Measurements from ENCODE around the gene SERPIND1. TPM values are rescaled to one million over a fixed set of nuclear protein-coding genes. Genes with fewer than 3 reads are reported as not detected.
"Not testable (repeated sequence)": the region's sequence is repeated elsewhere in the genome, so short reads cannot be mapped to it uniquely, and the experiment has no call there.

The SERPIND1 gene
- polyA plus RNA-seq, 1 donor = 0.22 TPM

- no peak for DNase-seq
- no peaks in the 10 kb centered on the region for H3K4me1 ChIP-seq (ENCODE audit: control insufficient read depth, insufficient read depth, low read length)
- no peak overlapping the region for H3K4me3 ChIP-seq (ENCODE audit: low read length)
- WGBS (ENCODE audit: insufficient coverage, low lambda C conversion rate) = no CpG with 5 or more reads among the region's 6 CpGs
- peaks cover 61% of the 10 kb centered on the region for H3K36me3 ChIP-seq (ENCODE audit: control insufficient read depth, insufficient read depth, low read length)
- no peak overlapping the region for H3K27ac ChIP-seq (ENCODE audit: low read length)
- H3K27me3 ChIP-seq (ENCODE audit: control insufficient read depth, insufficient read depth, low read length) = no peaks in the 10 kb centered on the region
- H3K9me3 ChIP-seq (ENCODE audit: control insufficient read depth, low read depth, low read length) = no peaks in the 10 kb centered on the region
Measured at GRCh38 chr22:20816559-20816958, 42.6 kb downstream of the SERPIND1 start.

GRCh38 chr22:20818471-20818870 is 44.6 kb downstream of the SERPIND1 start:
- Histone ChIP-seq H3K27ac (ENCODE audit: low read length) (no peak overlapping the region), H3K9me3 (ENCODE audit: control insufficient read depth, low read depth, low read length) (no peaks in the 10 kb centered on the region), H3K4me3 (ENCODE audit: low read length) (no peak overlapping the region), H3K27me3 (ENCODE audit: control insufficient read depth, insufficient read depth, low read length) (no peaks in the 10 kb centered on the region), H3K4me1 (ENCODE audit: control insufficient read depth, insufficient read depth, low read length) (no peaks in the 10 kb centered on the region), H3K36me3 (ENCODE audit: control insufficient read depth, insufficient read depth, low read length) (peaks cover 53% of the 10 kb centered on the region)
- no peak for DNase-seq
- WGBS (ENCODE audit: insufficient coverage, low lambda C conversion rate) = 100% methylated on average over 1 of the region's 3 CpGs

GRCh38 chr22:20819471-20819870 is 45.6 kb downstream of the SERPIND1 start:
- peaks cover 58% of the 10 kb centered on the region for H3K36me3 ChIP-seq (ENCODE audit: control insufficient read depth, insufficient read depth, low read length)
- no peak for DNase-seq
- no peaks in the 10 kb centered on the region for H3K4me1 ChIP-seq (ENCODE audit: control insufficient read depth, insufficient read depth, low read length)
- no peaks in the 10 kb centered on the region for H3K27me3 ChIP-seq (ENCODE audit: control insufficient read depth, insufficient read depth, low read length)
- no peaks in the 10 kb centered on the region for H3K9me3 ChIP-seq (ENCODE audit: control insufficient read depth, low read depth, low read length)
- no peak overlapping the region for H3K27ac ChIP-seq (ENCODE audit: low read length)
- WGBS (ENCODE audit: insufficient coverage, low lambda C conversion rate) = 100% methylated on average over 2 of the region's 9 CpGs
- no peak overlapping the region for H3K4me3 ChIP-seq (ENCODE audit: low read length)

GRCh38 chr22:20821717-20822239 is 47.9 kb downstream of the SERPIND1 start:
- not testable (repeated sequence) for H3K27me3 ChIP-seq (ENCODE audit: control insufficient read depth, insufficient read depth, low read length); H3K9me3 ChIP-seq (ENCODE audit: control insufficient read depth, low read depth, low read length); H3K4me1 ChIP-seq (ENCODE audit: control insufficient read depth, insufficient read depth, low read length); H3K4me3 ChIP-seq (ENCODE audit: low read length); DNase-seq; H3K27ac ChIP-seq (ENCODE audit: low read length)
- WGBS (ENCODE audit: insufficient coverage, low lambda C conversion rate) = no CpG with 5 or more reads among the region's 8 CpGs
- peaks cover 45% of the 10 kb centered on the region for H3K36me3 ChIP-seq (ENCODE audit: control insufficient read depth, insufficient read depth, low read length)

- DNase-seq = no peak
- H3K4me3 ChIP-seq (ENCODE audit: low read length) = no peak overlapping the region
- no peaks in the 10 kb centered on the region for H3K27me3 ChIP-seq (ENCODE audit: control insufficient read depth, insufficient read depth, low read length)
- no peaks in the 10 kb centered on the region for H3K9me3 ChIP-seq (ENCODE audit: control insufficient read depth, low read depth, low read length)
- WGBS (ENCODE audit: insufficient coverage, low lambda C conversion rate) = 80% methylated on average over 1 of the region's 5 CpGs
- H3K27ac ChIP-seq (ENCODE audit: low read length) = no peak overlapping the region
- H3K36me3 ChIP-seq (ENCODE audit: control insufficient read depth, insufficient read depth, low read length) = peaks cover 41% of the 10 kb centered on the region
- H3K4me1 ChIP-seq (ENCODE audit: control insufficient read depth, insufficient read depth, low read length) = no peaks in the 10 kb centered on the region
Measured at GRCh38 chr22:20822240-20822639, 48.3 kb downstream of the SERPIND1 start.

GRCh38 chr22:20823264-20823663 is 49.4 kb downstream of the SERPIND1 start:
- no peaks in the 10 kb centered on the region for H3K4me1 ChIP-seq (ENCODE audit: control insufficient read depth, insufficient read depth, low read length)
- no peak overlapping the region for H3K27ac ChIP-seq (ENCODE audit: low read length)
- H3K9me3 ChIP-seq (ENCODE audit: control insufficient read depth, low read depth, low read length) = no peaks in the 10 kb centered on the region
- H3K4me3 ChIP-seq (ENCODE audit: low read length) = no peak overlapping the region
- 100% methylated on average over 1 of the region's 1 CpG for WGBS (ENCODE audit: insufficient coverage, low lambda C conversion rate)
- peaks cover 32% of the 10 kb centered on the region for H3K36me3 ChIP-seq (ENCODE audit: control insufficient read depth, insufficient read depth, low read length)
- no peak for DNase-seq
- H3K27me3 ChIP-seq (ENCODE audit: control insufficient read depth, insufficient read depth, low read length) = no peaks in the 10 kb centered on the region

GRCh38 chr22:20825216-20825615 is 51.3 kb downstream of the SERPIND1 start:
- not testable (repeated sequence) for H3K4me3 ChIP-seq (ENCODE audit: low read length); H3K4me1 ChIP-seq (ENCODE audit: control insufficient read depth, insufficient read depth, low read length); H3K27me3 ChIP-seq (ENCODE audit: control insufficient read depth, insufficient read depth, low read length); DNase-seq; H3K27ac ChIP-seq (ENCODE audit: low read length); H3K9me3 ChIP-seq (ENCODE audit: control insufficient read depth, low read depth, low read length)
- no CpG with 5 or more reads among the region's 4 CpGs for WGBS (ENCODE audit: insufficient coverage, low lambda C conversion rate)
- H3K36me3 ChIP-seq (ENCODE audit: control insufficient read depth, insufficient read depth, low read length) = peaks cover 22% of the 10 kb centered on the region

- H3K36me3 ChIP-seq (ENCODE audit: control insufficient read depth, insufficient read depth, low read length) = peaks cover 24% of the 10 kb centered on the region
- no peak overlapping the region for H3K27ac ChIP-seq (ENCODE audit: low read length)
- no peaks in the 10 kb centered on the region for H3K27me3 ChIP-seq (ENCODE audit: control insufficient read depth, insufficient read depth, low read length)
- no CpG with 5 or more reads among the region's 6 CpGs for WGBS (ENCODE audit: insufficient coverage, low lambda C conversion rate)
- H3K4me3 ChIP-seq (ENCODE audit: low read length) = no peak overlapping the region
- H3K9me3 ChIP-seq (ENCODE audit: control insufficient read depth, low read depth, low read length) = no peaks in the 10 kb centered on the region
- no peaks in the 10 kb centered on the region for H3K4me1 ChIP-seq (ENCODE audit: control insufficient read depth, insufficient read depth, low read length)
- DNase-seq = no peak
Measured at GRCh38 chr22:20825624-20826023, 51.7 kb downstream of the SERPIND1 start.

GRCh38 chr22:20826373-20827152 is 52.6 kb downstream of the SERPIND1 start:
- peaks cover 31% of the 10 kb centered on the region for H3K36me3 ChIP-seq (ENCODE audit: control insufficient read depth, insufficient read depth, low read length)
- H3K4me1 ChIP-seq (ENCODE audit: control insufficient read depth, insufficient read depth, low read length); H3K27me3 ChIP-seq (ENCODE audit: control insufficient read depth, insufficient read depth, low read length); H3K27ac ChIP-seq (ENCODE audit: low read length); H3K9me3 ChIP-seq (ENCODE audit: control insufficient read depth, low read depth, low read length); H3K4me3 ChIP-seq (ENCODE audit: low read length); DNase-seq: not testable (repeated sequence)
- 100% methylated on average over 3 of the region's 5 CpGs for WGBS (ENCODE audit: insufficient coverage, low lambda C conversion rate)

- H3K4me1 ChIP-seq (ENCODE audit: control insufficient read depth, insufficient read depth, low read length) = no peaks in the 10 kb centered on the region
- H3K27me3 ChIP-seq (ENCODE audit: control insufficient read depth, insufficient read depth, low read length) = no peaks in the 10 kb centered on the region
- no peak overlapping the region for H3K27ac ChIP-seq (ENCODE audit: low read length)
- no peak for DNase-seq
- WGBS (ENCODE audit: insufficient coverage, low lambda C conversion rate) = 90% methylated on average over 2 of the region's 3 CpGs
- H3K4me3 ChIP-seq (ENCODE audit: low read length) = no peak overlapping the region
- peaks cover 23% of the 10 kb centered on the region for H3K36me3 ChIP-seq (ENCODE audit: control insufficient read depth, insufficient read depth, low read length)
- no peaks in the 10 kb centered on the region for H3K9me3 ChIP-seq (ENCODE audit: control insufficient read depth, low read depth, low read length)
Measured at GRCh38 chr22:20829491-20830134, 55.7 kb downstream of the SERPIND1 start.
